Spleen (tissue), 7 donors: ENCODE data around the gene PARD6G.

Experiments
- POLR2A ChIP-seq, 3 donors: fragments of 450-650 bp; IDR thresholded peaks; one replicate each; pipeline ENCODE4 v1.5.1; 2017; ENCODE audit warnings: antibody characterized with exemption in 3 of 3, mild to moderate bottlenecking in 1 of 3
- POLR2AphosphoS5 ChIP-seq, 3 donors: sonication (generic); formaldehyde crosslinking; IDR thresholded peaks; one replicate each; pipeline ENCODE4 v1.5.1; 2017; ENCODE audit warnings: antibody characterized with exemption in 3 of 3
- TF ChIP-seq, protein P1 (sequence below), 11 experiments: fragments of 200-600 bp in 7 of 11; fragments of 450-650 bp in 4 of 11; sonication (generic) in 4 of 11; IDR thresholded peaks in 8 of 11; conservative IDR thresholded peaks in 3 of 11; 1 replicate in 7 of 11; 2 replicates in 4 of 11; pipeline versions ENCODE4 v1.4.0 to v1.8.0; 2016 to 2021; ENCODE audit warnings: antibody characterized with exemption in 11 of 11, inconsistent platforms in 4 of 11, mild to moderate bottlenecking in 1 of 11
- donor health status: DM: no; HTN: no; CAD: no; lungs with moderate emphysema.
- donor health status: DM: no; HTN: no; CAD: no.
- donor health status: DM: no; HTN: no; CAD: no.

- TF ChIP-seq, protein P1, sequence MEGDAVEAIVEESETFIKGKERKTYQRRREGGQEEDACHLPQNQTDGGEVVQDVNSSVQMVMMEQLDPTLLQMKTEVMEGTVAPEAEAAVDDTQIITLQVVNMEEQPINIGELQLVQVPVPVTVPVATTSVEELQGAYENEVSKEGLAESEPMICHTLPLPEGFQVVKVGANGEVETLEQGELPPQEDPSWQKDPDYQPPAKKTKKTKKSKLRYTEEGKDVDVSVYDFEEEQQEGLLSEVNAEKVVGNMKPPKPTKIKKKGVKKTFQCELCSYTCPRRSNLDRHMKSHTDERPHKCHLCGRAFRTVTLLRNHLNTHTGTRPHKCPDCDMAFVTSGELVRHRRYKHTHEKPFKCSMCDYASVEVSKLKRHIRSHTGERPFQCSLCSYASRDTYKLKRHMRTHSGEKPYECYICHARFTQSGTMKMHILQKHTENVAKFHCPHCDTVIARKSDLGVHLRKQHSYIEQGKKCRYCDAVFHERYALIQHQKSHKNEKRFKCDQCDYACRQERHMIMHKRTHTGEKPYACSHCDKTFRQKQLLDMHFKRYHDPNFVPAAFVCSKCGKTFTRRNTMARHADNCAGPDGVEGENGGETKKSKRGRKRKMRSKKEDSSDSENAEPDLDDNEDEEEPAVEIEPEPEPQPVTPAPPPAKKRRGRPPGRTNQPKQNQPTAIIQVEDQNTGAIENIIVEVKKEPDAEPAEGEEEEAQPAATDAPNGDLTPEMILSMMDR (IDR thresholded peaks at IDR 0.05 in 8 of 11, conservative IDR thresholded peaks at IDR 0.05 in 3 of 11): no peak
- TF ChIP-seq POLR2A (IDR thresholded peaks at IDR 0.05) (no peak), POLR2AphosphoS5 (IDR thresholded peaks at IDR 0.05) (no peak)
Observed at GRCh38 chr18:80136679-80137078, 110.6 kb downstream of the PARD6G start.
